Islet of Langerhans (tissue), 1 donor: ENCODE measurements around the gene ARHGEF2.
"Not testable (repeated sequence)": the region's sequence is repeated elsewhere in the genome, so short reads cannot be mapped to it uniquely, and the experiment has no call there.

ENCODE experiments used
- FAIRE-seq: peaks from one replicate; lab custom pipeline; 2011; peaks lifted over from hg19 to GRCh38; lab: Jason Lieb, UNC

Gene ARHGEF2

GRCh38 chr1:155942578-155943141 lies 35.7 kb downstream of the ARHGEF2 start:
- FAIRE-seq: no peak

DNA sequence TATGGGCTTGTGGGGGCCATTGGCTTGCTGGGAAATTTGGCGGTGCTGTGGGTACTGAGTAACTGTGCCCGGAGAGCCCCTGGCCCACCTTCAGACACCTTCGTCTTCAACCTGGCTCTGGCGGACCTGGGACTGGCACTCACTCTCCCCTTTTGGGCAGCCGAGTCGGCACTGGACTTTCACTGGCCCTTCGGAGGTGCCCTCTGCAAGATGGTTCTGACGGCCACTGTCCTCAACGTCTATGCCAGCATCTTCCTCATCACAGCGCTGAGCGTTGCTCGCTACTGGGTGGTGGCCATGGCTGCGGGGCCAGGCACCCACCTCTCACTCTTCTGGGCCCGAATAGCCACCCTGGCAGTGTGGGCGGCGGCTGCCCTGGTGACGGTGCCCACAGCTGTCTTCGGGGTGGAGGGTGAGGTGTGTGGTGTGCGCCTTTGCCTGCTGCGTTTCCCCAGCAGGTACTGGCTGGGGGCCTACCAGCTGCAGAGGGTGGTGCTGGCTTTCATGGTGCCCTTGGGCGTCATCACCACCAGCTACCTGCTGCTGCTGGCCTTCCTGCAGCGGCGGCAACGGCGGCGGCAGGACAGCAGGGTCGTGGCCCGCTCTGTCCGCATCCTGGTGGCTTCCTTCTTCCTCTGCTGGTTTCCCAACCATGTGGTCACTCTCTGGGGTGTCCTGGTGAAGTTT lies 36.4 kb downstream of the ARHGEF2 start:
- no peak for FAIRE-seq

DNA sequence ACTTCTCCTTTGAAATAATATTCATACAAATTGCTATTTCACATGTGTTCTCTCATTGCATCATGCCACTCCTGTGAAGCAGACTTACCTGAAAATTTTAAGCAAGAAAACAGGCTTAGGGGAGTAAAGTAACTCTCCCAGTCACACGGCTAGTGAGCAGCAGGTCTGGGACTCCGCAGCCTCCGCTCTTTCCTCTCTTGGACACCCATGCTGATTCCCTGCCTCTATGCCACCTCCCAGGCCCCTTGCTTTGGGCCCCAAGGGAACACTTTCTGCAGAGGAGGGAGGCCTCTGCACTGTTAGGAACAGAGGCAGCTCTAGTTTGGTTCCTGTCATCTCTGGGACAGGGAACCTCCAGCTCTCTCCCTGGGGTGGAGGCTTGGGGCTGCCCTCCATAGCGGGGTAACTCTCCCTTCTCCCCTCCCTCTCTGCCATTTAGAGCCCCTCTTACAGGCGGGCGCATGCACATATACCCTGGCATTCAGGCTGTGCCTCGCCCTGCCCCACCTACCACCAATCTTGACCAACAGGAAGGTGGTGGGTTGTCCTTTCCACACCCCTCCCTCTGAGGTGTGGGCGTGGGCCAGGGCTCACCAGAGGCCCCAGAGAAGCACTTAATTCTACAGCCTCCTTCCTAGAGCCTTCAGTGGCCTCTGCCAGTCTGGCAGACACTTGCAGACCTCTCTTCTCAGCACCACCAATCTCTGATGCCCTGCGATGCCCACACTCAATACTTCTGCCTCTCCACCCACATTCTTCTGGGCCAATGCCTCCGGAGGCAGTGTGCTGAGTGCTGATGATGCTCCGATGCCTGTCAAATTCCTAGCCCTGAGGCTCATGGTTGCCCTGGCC lies 37.1 kb downstream of the ARHGEF2 start, which contains the start of gene RXFP4:
Gene RXFP4 (plus strand): TSS at position 646 of the 852 bp plus-strand sequence. CDS start 72 bp downstream, at position 718.
- no peak for FAIRE-seq

GRCh38 chr1:155940482-155940992 lies 37.8 kb downstream of the ARHGEF2 start:
- FAIRE-seq: no peak

GRCh38 chr1:155938220-155938627 lies 40.1 kb downstream of the ARHGEF2 start:
- FAIRE-seq: no peak

DNA sequence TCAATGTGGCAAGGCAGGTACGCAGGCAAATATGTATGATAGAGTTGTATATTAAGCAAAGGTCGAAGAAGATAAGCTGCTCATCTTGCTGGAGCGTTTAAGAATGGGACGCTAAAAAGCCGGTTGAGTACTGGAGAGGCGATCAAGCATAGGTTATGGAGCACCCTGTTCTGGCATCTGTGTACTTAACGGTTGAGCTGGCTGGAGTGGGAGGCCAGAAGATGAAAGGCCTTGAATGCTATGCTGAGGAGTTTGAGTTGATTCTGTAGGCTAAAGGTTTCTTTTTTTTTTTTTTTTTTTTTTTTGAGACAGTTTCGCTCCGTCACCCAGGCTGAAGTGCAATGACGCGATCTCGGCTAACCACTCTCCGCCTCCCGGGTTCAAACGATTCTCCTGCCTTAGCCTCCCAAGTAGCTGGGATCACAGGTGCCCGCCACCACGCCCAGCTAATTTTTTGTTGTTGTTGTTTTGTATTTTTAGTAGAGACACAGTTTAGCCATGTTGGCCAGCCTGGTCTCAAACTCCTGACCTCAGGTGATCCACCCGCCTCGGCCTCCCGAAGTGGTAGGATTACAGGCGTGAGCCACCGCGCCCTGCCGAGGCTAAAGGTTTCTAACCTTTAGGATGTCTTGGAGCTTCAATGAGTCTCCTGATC lies 43.3 kb downstream of the ARHGEF2 start:
- no peak for FAIRE-seq

DNA sequence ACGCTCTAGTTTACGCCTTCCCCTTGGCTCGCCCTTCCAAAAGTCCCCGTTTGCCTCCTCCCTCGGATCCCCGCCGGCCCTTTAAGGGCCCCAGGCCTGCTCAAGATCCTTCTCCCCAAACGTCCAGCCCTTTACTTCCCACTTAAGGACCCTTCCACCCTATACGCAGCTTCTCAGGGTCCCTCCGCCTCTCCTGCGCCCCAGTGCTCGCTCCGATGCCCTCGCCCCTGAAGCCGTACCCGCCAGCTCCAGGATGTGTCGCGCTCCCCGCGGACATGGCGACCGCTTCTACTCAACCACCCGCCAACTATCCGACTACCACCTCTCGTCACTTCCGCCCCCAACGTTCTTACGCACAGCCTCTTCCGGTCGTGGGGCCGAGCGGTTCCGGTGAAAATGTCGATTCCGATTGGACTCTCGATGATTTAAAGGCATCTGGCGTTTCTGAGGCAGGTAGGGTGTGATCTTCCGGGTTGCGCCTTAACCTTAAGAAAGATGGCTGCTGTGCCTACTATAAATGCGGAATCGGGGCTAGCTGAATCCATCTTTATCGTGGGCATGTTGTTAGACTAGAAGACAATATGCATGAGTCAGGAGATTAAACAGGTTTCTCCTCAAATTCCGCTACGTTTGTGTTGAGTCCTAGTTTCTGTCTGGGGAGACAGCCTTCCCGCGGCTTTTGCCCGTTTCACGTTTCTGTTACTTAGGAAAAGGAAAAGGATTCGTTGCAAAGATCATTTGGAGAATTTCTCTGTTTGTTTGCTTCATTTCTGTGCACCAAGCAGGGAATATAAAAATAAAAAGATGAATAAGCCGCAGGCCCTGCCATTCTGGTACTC lies 44.0 kb downstream of the ARHGEF2 start, which contains the start of gene KHDC4:
Gene KHDC4 (minus strand): TSS at position 317 of the 839 bp plus-strand sequence. CDS start 40 bp downstream, at position 277.
- FAIRE-seq: peak; percentile 98

DNA sequence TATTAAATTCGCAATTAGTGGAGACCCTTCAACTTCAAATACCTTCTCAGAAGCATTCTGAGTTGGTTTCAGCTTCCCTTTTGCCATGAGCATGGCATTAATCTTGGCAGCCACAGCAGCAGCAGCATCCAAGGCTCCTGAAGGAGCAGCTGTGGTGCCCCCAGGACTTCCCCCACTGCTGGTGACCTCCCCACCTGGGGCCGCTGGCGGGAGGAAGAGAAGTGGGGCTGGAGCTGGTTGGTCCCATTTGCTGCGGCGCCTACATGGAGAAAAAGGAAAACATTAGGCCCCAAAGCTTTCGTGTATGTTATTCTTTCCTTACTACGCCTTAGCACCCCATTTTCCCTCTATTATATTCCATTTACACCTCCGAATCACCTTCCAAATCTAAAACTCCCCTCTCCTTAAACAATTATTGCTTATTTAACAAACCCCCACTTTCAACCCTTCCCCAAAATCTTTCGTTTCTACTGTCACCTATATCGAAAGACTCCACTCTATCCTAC lies 44.7 kb downstream of the ARHGEF2 start:
- FAIRE-seq: no peak

- FAIRE-seq: no peak
Measured at GRCh38 chr1:155932487-155932886, 45.9 kb downstream of the ARHGEF2 start.

DNA sequence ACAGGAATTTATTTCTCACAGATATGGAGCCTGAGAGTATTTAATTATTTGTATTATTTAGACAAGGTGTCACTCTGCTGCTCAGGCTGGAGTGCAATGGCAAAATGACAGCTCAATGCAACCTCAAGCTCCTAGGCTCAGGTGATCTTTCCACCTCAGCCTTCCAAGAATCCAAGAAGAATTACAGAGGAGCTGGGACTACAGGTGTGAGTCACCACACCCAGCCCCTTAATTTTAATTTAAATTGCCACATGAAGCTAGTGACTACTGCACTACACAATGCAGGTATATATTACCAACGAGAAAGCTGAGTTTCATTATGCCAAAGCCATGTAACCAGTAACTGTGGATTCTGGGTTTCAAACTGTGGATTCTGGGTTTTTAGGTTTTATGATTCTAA lies 46.3 kb downstream of the ARHGEF2 start:
- FAIRE-seq: no peak

DNA sequence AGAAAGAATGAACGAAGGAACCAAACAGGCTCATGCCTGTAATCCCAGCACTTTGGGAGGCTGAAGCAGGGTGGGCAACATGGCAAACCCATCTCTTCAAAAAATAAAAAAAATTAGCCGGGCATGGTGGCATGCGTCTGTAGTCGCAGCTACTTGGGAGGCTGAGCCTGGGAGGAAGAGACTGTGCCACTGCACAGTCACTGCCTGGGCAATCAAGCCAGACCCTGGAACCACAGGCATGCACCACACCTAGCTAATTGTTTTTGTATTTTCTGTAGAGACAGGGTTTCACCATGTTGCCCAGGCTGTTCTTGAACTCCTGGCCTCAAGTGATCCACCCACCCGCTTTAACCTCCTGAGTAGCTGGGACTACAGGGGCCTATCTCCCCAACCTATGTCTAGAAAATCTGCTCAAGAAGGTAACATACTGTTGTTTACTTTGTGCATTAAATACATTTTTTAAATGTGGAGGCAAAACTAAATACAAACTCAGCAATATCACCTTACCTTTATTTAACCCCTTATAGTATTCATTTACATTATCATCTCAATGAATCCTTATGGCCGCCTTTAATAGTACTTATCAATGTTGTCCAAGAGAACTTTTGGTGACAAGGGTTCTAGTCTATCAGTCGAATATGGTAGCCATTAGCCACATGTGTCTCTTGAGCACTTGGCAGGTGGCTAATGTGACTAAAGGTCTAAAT lies 46.9 kb downstream of the ARHGEF2 start:
- no peak for FAIRE-seq

GRCh38 chr1:155930725-155931124 lies 47.6 kb downstream of the ARHGEF2 start:
- not testable (repeated sequence) for FAIRE-seq

GRCh38 chr1:155929057-155929456 lies 49.3 kb downstream of the ARHGEF2 start:
- no peak for FAIRE-seq

GRCh38 chr1:155925506-155925905 lies 52.8 kb downstream of the ARHGEF2 start:
- FAIRE-seq: no peak

GRCh38 chr1:155920717-155921116 lies 57.6 kb downstream of the ARHGEF2 start:
- no peak for FAIRE-seq

DNA sequence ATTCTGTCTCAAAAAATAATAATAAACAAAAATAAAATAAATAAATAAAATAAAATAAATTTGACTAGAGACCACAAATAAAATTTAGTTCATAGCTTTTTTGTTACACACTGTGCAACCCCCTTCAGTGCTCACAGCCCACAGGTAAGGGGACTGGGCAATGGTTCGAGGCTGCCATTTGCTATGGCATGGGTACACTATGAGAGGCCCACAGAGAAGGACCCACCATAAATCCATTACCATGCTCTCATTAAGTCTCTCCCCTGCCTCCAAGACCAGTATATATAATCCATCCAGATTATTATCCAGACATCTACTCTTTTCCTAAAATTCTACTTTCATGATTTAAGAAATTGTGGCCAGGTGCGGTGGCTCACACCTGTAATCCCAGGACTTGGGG lies 58.5 kb downstream of the ARHGEF2 start:
- FAIRE-seq: no peak

DNA sequence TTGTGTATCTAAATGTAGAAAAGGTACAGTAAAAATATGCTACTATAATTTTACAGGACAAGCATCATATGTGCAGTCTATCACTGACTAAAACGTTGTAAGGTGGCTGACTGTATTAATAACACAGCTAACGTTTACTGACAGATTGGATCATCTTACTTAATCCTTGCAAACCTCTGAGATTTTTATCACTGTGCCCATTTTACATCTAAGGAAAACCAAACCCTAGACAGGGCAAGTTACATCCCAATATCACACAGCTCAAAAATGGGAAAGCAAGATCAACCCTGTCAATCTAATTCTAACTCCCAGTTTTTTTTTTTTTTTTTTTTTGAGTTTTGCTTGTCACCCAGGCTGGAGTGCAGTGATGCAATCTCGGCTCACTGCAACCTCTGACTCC lies 59.7 kb downstream of the ARHGEF2 start:
- FAIRE-seq: no peak

- no peak for FAIRE-seq
Measured at GRCh38 chr1:155913969-155914757, 64.2 kb downstream of the ARHGEF2 start.

- FAIRE-seq: no peak
Measured at GRCh38 chr1:155912056-155912536, 66.3 kb downstream of the ARHGEF2 start.
